ENCODE data around the gene MYH9.
A peak's percentile ranks its signal among the peaks of the same experiment; 100 is the strongest.

Gene MYH9

GRCh38 chr22:36337365-36338130 is 50.2 kb downstream of the MYH9 start:
- Histone ChIP-seq H3K27ac (no peak overlapping the region), H3K27me3 (ENCODE audit: insufficient read depth, low read depth, severe bottlenecking) (no peaks in the 10 kb centered on the region), H3K36me3 (peaks cover 65% of the 10 kb centered on the region), H3K9me3 (ENCODE audit: severe bottlenecking) (no peaks in the 10 kb centered on the region), H3K4me3 (ENCODE audit: low read depth, low read length) (no peak overlapping the region)
- DNase-seq = no peak
- TF ChIP-seq, protein P1, sequence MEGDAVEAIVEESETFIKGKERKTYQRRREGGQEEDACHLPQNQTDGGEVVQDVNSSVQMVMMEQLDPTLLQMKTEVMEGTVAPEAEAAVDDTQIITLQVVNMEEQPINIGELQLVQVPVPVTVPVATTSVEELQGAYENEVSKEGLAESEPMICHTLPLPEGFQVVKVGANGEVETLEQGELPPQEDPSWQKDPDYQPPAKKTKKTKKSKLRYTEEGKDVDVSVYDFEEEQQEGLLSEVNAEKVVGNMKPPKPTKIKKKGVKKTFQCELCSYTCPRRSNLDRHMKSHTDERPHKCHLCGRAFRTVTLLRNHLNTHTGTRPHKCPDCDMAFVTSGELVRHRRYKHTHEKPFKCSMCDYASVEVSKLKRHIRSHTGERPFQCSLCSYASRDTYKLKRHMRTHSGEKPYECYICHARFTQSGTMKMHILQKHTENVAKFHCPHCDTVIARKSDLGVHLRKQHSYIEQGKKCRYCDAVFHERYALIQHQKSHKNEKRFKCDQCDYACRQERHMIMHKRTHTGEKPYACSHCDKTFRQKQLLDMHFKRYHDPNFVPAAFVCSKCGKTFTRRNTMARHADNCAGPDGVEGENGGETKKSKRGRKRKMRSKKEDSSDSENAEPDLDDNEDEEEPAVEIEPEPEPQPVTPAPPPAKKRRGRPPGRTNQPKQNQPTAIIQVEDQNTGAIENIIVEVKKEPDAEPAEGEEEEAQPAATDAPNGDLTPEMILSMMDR (IDR thresholded peaks at IDR 0.05; ENCODE audit: low read depth, low read length) = no peak

- TF ChIP-seq, protein P1 (IDR thresholded peaks at IDR 0.05; ENCODE audit: low read depth, low read length) = no peak
- no peak for DNase-seq
- H3K9me3 ChIP-seq (ENCODE audit: severe bottlenecking) = no peaks in the 10 kb centered on the region
- H3K27ac ChIP-seq = no peak overlapping the region
- no peaks in the 10 kb centered on the region for H3K27me3 ChIP-seq (ENCODE audit: insufficient read depth, low read depth, severe bottlenecking)
- H3K4me3 ChIP-seq (ENCODE audit: low read depth, low read length) = no peak overlapping the region
- H3K36me3 ChIP-seq = peaks cover 60% of the 10 kb centered on the region
Observed at GRCh38 chr22:36336246-36337182, 51.3 kb downstream of the MYH9 start.

GRCh38 chr22:36335621-36336020 is 52.1 kb downstream of the MYH9 start:
- Histone ChIP-seq H3K9me3 (ENCODE audit: severe bottlenecking) (no peaks in the 10 kb centered on the region), H3K27ac (no peak overlapping the region), H3K4me3 (ENCODE audit: low read depth, low read length) (no peak overlapping the region), H3K27me3 (ENCODE audit: insufficient read depth, low read depth, severe bottlenecking) (no peaks in the 10 kb centered on the region), H3K36me3 (peaks cover 57% of the 10 kb centered on the region)
- no peak for DNase-seq
- TF ChIP-seq, protein P1 (IDR thresholded peaks at IDR 0.05; ENCODE audit: low read depth, low read length) = no peak

DNA sequence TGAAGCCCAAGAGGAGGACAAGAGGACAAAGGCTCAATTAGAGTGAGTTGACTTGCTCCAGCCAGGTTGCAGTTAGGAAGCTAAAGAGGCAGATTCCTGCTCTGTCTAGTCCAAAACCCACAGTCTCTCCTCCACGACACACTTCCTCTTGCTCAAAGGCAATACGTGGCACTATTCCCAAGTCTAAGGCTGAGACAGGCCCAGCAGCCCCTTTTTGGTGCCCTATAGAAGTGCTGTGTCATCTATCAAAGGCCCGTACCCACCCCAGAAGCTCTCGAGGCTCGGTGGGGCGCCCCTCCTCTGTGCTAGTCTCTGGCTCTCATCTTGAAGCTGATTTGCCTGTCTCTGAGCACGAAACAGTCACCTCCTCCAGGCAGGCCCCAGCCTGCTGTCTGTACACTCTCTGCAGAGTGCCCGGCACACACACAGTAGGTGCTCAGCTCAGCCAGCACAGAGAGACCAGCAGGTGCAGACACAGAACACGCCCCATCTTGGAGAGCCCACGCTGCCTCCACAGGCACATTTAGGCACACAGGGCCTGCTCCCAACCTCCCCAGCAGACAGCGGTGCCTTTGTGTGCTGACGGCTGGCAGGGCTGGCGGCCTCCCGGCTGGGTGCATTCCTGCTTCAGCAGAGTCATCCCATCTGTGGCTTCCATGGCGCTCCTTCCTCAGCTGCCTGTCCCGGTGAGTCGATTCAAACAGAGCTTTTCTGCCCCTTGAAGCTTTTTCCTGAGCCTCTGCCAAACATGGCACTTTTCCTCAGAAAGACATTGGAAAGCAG is 52.8 kb downstream of the MYH9 start:
- H3K36me3 ChIP-seq = peaks cover 56% of the 10 kb centered on the region
- no peaks in the 10 kb centered on the region for H3K9me3 ChIP-seq (ENCODE audit: severe bottlenecking)
- no peaks in the 10 kb centered on the region for H3K27me3 ChIP-seq (ENCODE audit: insufficient read depth, low read depth, severe bottlenecking)
- TF ChIP-seq, protein P1 (IDR thresholded peaks at IDR 0.05; ENCODE audit: low read depth, low read length) = no peak
- no peak for DNase-seq
- H3K4me3 ChIP-seq (ENCODE audit: low read depth, low read length) = no peak overlapping the region
- no peak overlapping the region for H3K27ac ChIP-seq

DNA sequence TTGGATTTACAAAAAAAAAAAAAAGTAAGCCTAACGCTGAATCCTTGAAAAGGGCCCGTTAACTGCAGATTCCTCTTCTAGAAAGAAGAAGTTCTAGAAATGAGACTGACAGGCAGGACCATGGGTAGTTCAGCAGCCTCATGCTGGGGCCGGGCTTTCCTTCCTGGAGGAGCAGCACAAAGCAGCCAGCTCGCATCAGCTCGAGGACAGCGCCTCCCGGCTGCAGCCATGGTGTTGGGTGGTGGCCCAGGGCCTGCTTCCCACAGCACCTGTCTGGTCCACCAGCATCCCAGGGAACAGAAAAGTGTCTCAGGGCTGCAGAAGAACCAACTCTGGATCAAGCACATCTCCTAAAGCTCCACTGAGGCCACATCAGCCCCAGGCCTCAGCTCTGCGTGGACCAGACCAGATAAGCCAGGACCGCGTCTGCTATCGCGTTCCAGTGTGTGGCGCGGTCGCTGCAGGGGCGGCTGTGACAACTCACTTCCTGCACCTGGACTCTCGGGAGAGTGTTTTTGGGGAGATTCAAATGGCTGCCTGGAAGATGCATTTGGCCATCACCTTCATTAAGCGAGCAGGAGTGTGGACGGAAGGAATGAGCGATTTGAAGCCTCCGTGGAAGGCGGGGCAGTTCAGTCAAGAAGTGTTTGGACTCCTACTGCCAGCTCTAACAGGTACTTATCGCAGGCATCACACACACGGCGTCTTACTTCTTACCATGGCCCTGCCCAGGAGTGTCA is 53.5 kb downstream of the MYH9 start:
- H3K27me3 ChIP-seq (ENCODE audit: insufficient read depth, low read depth, severe bottlenecking) = no peaks in the 10 kb centered on the region
- H3K9me3 ChIP-seq (ENCODE audit: severe bottlenecking) = no peaks in the 10 kb centered on the region
- H3K27ac ChIP-seq = no peak overlapping the region
- peaks cover 50% of the 10 kb centered on the region for H3K36me3 ChIP-seq
- no peak for DNase-seq
- no peak overlapping the region for H3K4me3 ChIP-seq (ENCODE audit: low read depth, low read length)
- TF ChIP-seq, protein P1 (IDR thresholded peaks at IDR 0.05; ENCODE audit: low read depth, low read length) = peak; percentile 40

Data from WERI-Rb-1 (cell line).